H1 (cell line): ENCODE results near the gene KLF16. TPM values are rescaled to one million over a fixed set of nuclear protein-coding genes. Genes with fewer than 3 reads are reported as not detected.

ENCODE experiments used
- ATF3 ChIP-seq: IDR thresholded peaks from 2 replicates; pipeline ENCODE4 v1.6.1; 2011; ENCODE audit warnings: low read depth, mild to moderate bottlenecking, low read length; ENCODE audit not compliant: insufficient read depth
- CHD1 ChIP-seq: IDR thresholded peaks from 2 replicates; pipeline ENCODE4 v1.6.1; 2012; ENCODE audit warnings: low read depth, low read length, improper control_type of control experiment
- E2F6 ChIP-seq: IDR thresholded peaks from 2 replicates; pipeline ENCODE4 v1.6.1; 2012; ENCODE audit warnings: inconsistent platforms
- EP300 ChIP-seq, 2 experiments: IDR thresholded peaks; 1 replicate in 1 of 2; 2 replicates in 1 of 2; pipeline ENCODE4 v1.6.1; 2011 to 2012; ENCODE audit warnings: low read depth in 2 of 2, low read length in 2 of 2, mild to moderate bottlenecking in 2 of 2, borderline replicate concordance in 1 of 2, inconsistent platforms in 1 of 2, moderate library complexity in 1 of 2
- KDM4A ChIP-seq: IDR thresholded peaks from one replicate; pipeline ENCODE4 v1.7.1; 2012; ENCODE audit warnings: low read depth, mild to moderate bottlenecking, moderate library complexity, low read length, inconsistent platforms; ENCODE audit not compliant: severe bottlenecking
- MAX ChIP-seq: IDR thresholded peaks from 2 replicates; pipeline ENCODE4 v1.6.1; 2012; ENCODE audit warnings: inconsistent platforms
- RAD21 ChIP-seq, 2 experiments: IDR thresholded peaks in 1 of 2; conservative IDR thresholded peaks in 1 of 2; 2 replicates each; pipeline ENCODE4 v1.6.1; 2011; ENCODE audit warnings: low read depth in 2 of 2, low read length in 2 of 2, improper control_type of control experiment in 1 of 2, inconsistent platforms in 1 of 2, mild to moderate bottlenecking in 1 of 2, moderate library complexity in 1 of 2
- RNF2 ChIP-seq: fragments of 200-900, 300-1000 bp; sonication (generic); IDR thresholded peaks from 2 replicates; pipeline ENCODE4 v1.7.1; 2016; ENCODE audit warnings: borderline replicate concordance, low read depth, mild to moderate bottlenecking, antibody characterized with exemption, low read length; ENCODE audit not compliant: poor library complexity, severe bottlenecking; ENCODE audit errors: missing control alignments
- SAP30 ChIP-seq: fragments of 300-600 bp; sonication (generic); IDR thresholded peaks from 2 replicates; pipeline ENCODE4 v1.7.1; 2012; ENCODE audit warnings: low read length, moderate library complexity, mild to moderate bottlenecking, inconsistent platforms; ENCODE audit not compliant: insufficient read depth, insufficient replicate concordance
- SIN3A ChIP-seq, 2 experiments: IDR thresholded peaks in 1 of 2; conservative IDR thresholded peaks in 1 of 2; 2 replicates each; pipeline ENCODE4 v1.6.1; 2011 to 2012; ENCODE audit warnings: low read length in 2 of 2, improper control_type of control experiment in 1 of 2, low read depth in 1 of 2, mild to moderate bottlenecking in 1 of 2
- SP1 ChIP-seq: IDR thresholded peaks from 2 replicates; pipeline ENCODE4 v1.6.1; 2011; ENCODE audit warnings: low read depth, low read length
- SUZ12 ChIP-seq: fragments of 200-600 bp; sonication (generic); IDR thresholded peaks from 2 replicates; pipeline ENCODE4 v1.6.1; 2012; ENCODE audit warnings: mild to moderate bottlenecking, inconsistent platforms, low read length, moderate library complexity, mixed read lengths
- TAF7 ChIP-seq: optimal IDR thresholded peaks from 2 replicates; pipeline ENCODE3; 2011; ENCODE audit warnings: low read depth, mild to moderate bottlenecking, inconsistent platforms, low read length, moderate library complexity, borderline replicate concordance
- TBP ChIP-seq: IDR thresholded peaks from 2 replicates; pipeline ENCODE4 v1.6.1; 2011; ENCODE audit warnings: low read depth, low read length, improper control_type of control experiment
- polyA plus RNA-seq, 7 experiments: library from polyadenylated mRNA; depleted of rRNA in 3 of 7; stranded (reverse) in 5 of 7; unstranded in 2 of 7; fragments of >200 nt in 5 of 7; fragments of 200-250 nt in 2 of 7; gene quantifications; 1 replicate in 5 of 7; 2 replicates in 1 of 7; 4 replicates in 1 of 7; pipeline versions ENCODE4 v1.2.1 to v1.2.3, GENCODE V29; 2011 to 2013; ENCODE audit warnings: missing spikeins in 2 of 7, mixed read lengths in 2 of 7
- total RNA-seq: library from RNA; stranded (reverse); fragmentation: NEBNext Ultra II Directional; extraction: Animal tissue kit (Norgen Biotek cat#: 25700); gene quantifications from 2 replicates; pipeline ENCODE4 v1.2.1, GENCODE V29; 2021

KLF16 gene
- total and polyA plus RNA-seq, 2 of the 8 experiments (the other 6 are each of a cell fraction or from before 2014, with no cell fraction given): 14.3 to 45.9 TPM

GRCh38 chr19:1862424-1863327 is 703 bp downstream of the KLF16 start (continued):
- TF ChIP-seq SUZ12 (no peak), KDM4A (peak; percentile 56), SAP30 (no peak), RAD21 (IDR thresholded peaks at IDR 0.05 in 1 of 2, conservative IDR thresholded peaks at IDR 0.05 in 1 of 2; ENCODE audit: low read depth in 2 of 2, low read length in 2 of 2) (no peak), SIN3A (conservative IDR thresholded peaks at IDR 0.05 in 1 of 2, IDR thresholded peaks at IDR 0.05 in 1 of 2; ENCODE audit: low read depth in 1 of 2, low read length in 2 of 2) (peak; percentile 40 to 68; a peak in 1 of 4 replicates), TAF7 (no peak), RNF2 (no peak), TBP (no peak), ATF3 (no peak), CHD1 (no peak), MAX (peak; percentile 60; the same call in 1 of the 2 replicates), E2F6 (peak; percentile 22; the same call in 1 of the 2 replicates), SP1 (no peak), EP300 (IDR thresholded peaks at IDR 0.05; ENCODE audit: borderline replicate concordance in 1 of 2, low read depth in 2 of 2, low read length in 2 of 2) (no peak)
